Osteoblast (primary cell): ENCODE data around the gene GORASP1. TPM values are rescaled to one million over a fixed set of nuclear protein-coding genes. Genes with fewer than 3 reads are reported as not detected.

ENCODE experiments used
- DNase-seq: peaks from one replicate; pipeline ENCODE4 v3.0.0; 2011; ENCODE audit warnings: low spot score, mixed read lengths; ENCODE audit not compliant: insufficient read length; ENCODE audit errors: missing footprints
- H2AFZ ChIP-seq: 2 replicates; pipeline ENCODE4 v1.6.0; 2011; ENCODE audit warnings: mild to moderate bottlenecking, low read length
- H3K27ac ChIP-seq: 2 replicates; pipeline ENCODE4 v1.5.1; 2011; ENCODE audit warnings: mild to moderate bottlenecking, low read depth, low read length, moderate library complexity
- H3K27me3 ChIP-seq: 2 replicates; pipeline ENCODE4 v1.6.0; 2012; ENCODE audit warnings: mild to moderate bottlenecking, control low read depth, inconsistent platforms, low read length, moderate library complexity; ENCODE audit not compliant: insufficient read depth
- H3K36me3 ChIP-seq: 2 replicates; pipeline ENCODE4 v1.5.1; 2011; ENCODE audit warnings: mild to moderate bottlenecking, low read length, control low read depth, moderate library complexity; ENCODE audit not compliant: insufficient read depth
- H3K4me1 ChIP-seq: 2 replicates; pipeline ENCODE4 v1.5.1; 2011; ENCODE audit warnings: mild to moderate bottlenecking, low read length, control low read depth, moderate library complexity; ENCODE audit not compliant: insufficient read depth
- H3K4me2 ChIP-seq: 2 replicates; pipeline ENCODE4 v1.6.0; 2011; ENCODE audit warnings: mild to moderate bottlenecking, low read length; ENCODE audit not compliant: insufficient read depth
- H3K4me3 ChIP-seq: fragments of 200-600 bp; sonication (generic); 3 replicates; pipeline ENCODE4 v1.5.1; 2012; ENCODE audit warnings: mild to moderate bottlenecking, low read length, inconsistent platforms; ENCODE audit not compliant: insufficient read depth
- H3K79me2 ChIP-seq: 2 replicates; pipeline ENCODE4 v1.6.0; 2012; ENCODE audit warnings: mild to moderate bottlenecking, low read length, control low read depth, inconsistent platforms; ENCODE audit not compliant: insufficient read depth
- H3K9me3 ChIP-seq: 2 replicates; pipeline ENCODE4 v1.5.1; 2011; ENCODE audit warnings: low read depth, low read length, control low read depth
- H4K20me1 ChIP-seq: 2 replicates; pipeline ENCODE4 v1.6.0; 2012; ENCODE audit warnings: mild to moderate bottlenecking, low read length, control low read depth; ENCODE audit not compliant: insufficient read depth
- CTCF ChIP-seq: IDR thresholded peaks from 2 replicates; pipeline ENCODE4 v1.5.1; 2011; ENCODE audit warnings: mild to moderate bottlenecking, low read depth, low read length, moderate library complexity; ENCODE audit errors: extremely low read depth
- total RNA-seq: library from RNA; depleted of rRNA; stranded (reverse); fragments of >200 nt; gene quantifications from 2 replicates; pipeline ENCODE4 v1.2.3, GENCODE V29; 2012

The GORASP1 gene
- total RNA-seq, 1 donor, result 46.0 TPM

- Histone ChIP-seq H2AFZ (no peak overlapping the region), H4K20me1 (peaks cover 15% of the 10 kb centered on the region), H3K4me1 (peaks cover 12% of the 10 kb centered on the region), H3K9me3 (no peaks in the 10 kb centered on the region), H3K36me3 (peaks cover 22% of the 10 kb centered on the region), H3K79me2 (peaks cover 16% of the 10 kb centered on the region), H3K27me3 (no peaks in the 10 kb centered on the region), H3K27ac (no peak overlapping the region), H3K4me3 (no peak overlapping the region), H3K4me2 (no peak overlapping the region)
- no peak for DNase-seq
- TF ChIP-seq CTCF, result no peak
These were observed 29.4 kb upstream of the GORASP1 start for GRCh38 chr3:39136533-39137434.

- no peak overlapping the region for H3K27ac ChIP-seq
- H3K9me3 ChIP-seq, result no peaks in the 10 kb centered on the region
- H2AFZ ChIP-seq, result no peak overlapping the region
- peaks cover 16% of the 10 kb centered on the region for H3K36me3 ChIP-seq
- peaks cover 4% of the 10 kb centered on the region for H3K4me1 ChIP-seq
- DNase-seq, result no peak
- H3K4me2 ChIP-seq, result no peak overlapping the region
- H3K27me3 ChIP-seq, result no peaks in the 10 kb centered on the region
- H3K4me3 ChIP-seq, result no peak overlapping the region
- TF ChIP-seq CTCF, result no peak
- peaks cover under 1% of the 10 kb centered on the region for H4K20me1 ChIP-seq
- peaks cover 2% of the 10 kb centered on the region for H3K79me2 ChIP-seq
These were observed 27.9 kb upstream of the GORASP1 start for GRCh38 chr3:39135170-39135805.

GRCh38 chr3:39134305-39134704 lies 26.9 kb upstream of the GORASP1 start:
- H3K4me2 ChIP-seq, result no peak overlapping the region
- no peaks in the 10 kb centered on the region for H4K20me1 ChIP-seq
- no peak overlapping the region for H3K4me3 ChIP-seq
- H2AFZ ChIP-seq, result no peak overlapping the region
- H3K9me3 ChIP-seq, result no peaks in the 10 kb centered on the region
- no peak overlapping the region for H3K27ac ChIP-seq
- H3K27me3 ChIP-seq, result no peaks in the 10 kb centered on the region
- H3K79me2 ChIP-seq, result no peaks in the 10 kb centered on the region
- no peak for TF ChIP-seq CTCF
- peaks cover 4% of the 10 kb centered on the region for H3K4me1 ChIP-seq
- H3K36me3 ChIP-seq, result peaks cover 10% of the 10 kb centered on the region
- no peak for DNase-seq

- Histone ChIP-seq H3K27me3 (no peaks in the 10 kb centered on the region), H2AFZ (no peak overlapping the region), H3K4me3 (no peak overlapping the region), H3K36me3 (peaks cover 10% of the 10 kb centered on the region), H3K79me2 (no peaks in the 10 kb centered on the region), H3K9me3 (no peaks in the 10 kb centered on the region), H4K20me1 (no peaks in the 10 kb centered on the region), H3K4me2 (no peak overlapping the region), H3K4me1 (peaks cover under 1% of the 10 kb centered on the region), H3K27ac (no peak overlapping the region)
- no peak for TF ChIP-seq CTCF
- DNase-seq, result no peak
These were observed 26.4 kb upstream of the GORASP1 start for GRCh38 chr3:39133822-39134221.
